NB4 (cell line): ENCODE data around the gene ASAP3.

Experiments
- POLR2A ChIP-seq: IDR thresholded peaks from 2 replicates; pipeline ENCODE4 v1.6.1; 2011; ENCODE audit warnings: mild to moderate bottlenecking; ENCODE audit not compliant: insufficient read length; ENCODE audit errors: extremely low read depth
- TF ChIP-seq, protein P1 (sequence below): IDR thresholded peaks from one replicate; pipeline ENCODE4 v1.5.1; 2012; ENCODE audit warnings: low read depth, low read length
- TF ChIP-seq, protein P2 (sequence below): IDR thresholded peaks from 2 replicates; pipeline ENCODE4 v1.6.1; 2011; ENCODE audit warnings: low read depth, low read length

DNA sequence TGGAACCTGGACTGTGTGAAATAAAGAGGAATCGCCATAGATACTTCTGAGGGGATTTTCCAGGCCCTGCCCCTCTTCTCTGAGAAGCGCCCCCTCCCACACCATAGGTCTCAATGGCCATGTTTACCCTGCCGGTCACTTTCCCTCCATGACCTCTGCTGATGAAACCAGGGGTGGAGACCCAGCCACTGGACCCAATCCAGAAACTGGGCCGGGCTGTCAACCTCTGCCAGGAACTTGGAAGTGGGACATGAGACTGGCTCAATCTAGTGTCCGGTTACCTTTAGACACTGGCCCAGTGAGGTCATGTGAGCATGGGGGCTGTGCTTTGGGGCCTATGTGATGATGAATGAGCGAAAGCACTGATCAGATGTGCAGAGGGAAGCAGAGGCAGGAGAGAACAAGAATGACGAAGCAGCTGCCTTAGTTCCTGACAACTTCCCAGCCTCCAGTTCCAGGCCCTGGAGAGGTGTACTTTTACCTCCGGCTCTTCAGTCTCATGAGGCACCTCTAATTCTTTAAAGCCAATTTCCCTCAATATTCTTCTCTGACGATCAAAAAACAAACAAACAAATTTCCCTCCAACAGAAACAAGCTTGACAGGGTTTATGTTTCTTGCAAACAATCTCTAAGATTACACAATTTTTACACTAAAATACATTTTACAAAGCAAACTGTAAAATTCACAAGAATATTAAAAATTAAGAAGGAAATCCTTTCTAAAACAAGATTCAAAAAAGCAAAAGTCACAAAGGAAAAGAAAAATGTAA is 4.9 kb downstream of the ASAP3 start:
- TF ChIP-seq, protein P1, sequence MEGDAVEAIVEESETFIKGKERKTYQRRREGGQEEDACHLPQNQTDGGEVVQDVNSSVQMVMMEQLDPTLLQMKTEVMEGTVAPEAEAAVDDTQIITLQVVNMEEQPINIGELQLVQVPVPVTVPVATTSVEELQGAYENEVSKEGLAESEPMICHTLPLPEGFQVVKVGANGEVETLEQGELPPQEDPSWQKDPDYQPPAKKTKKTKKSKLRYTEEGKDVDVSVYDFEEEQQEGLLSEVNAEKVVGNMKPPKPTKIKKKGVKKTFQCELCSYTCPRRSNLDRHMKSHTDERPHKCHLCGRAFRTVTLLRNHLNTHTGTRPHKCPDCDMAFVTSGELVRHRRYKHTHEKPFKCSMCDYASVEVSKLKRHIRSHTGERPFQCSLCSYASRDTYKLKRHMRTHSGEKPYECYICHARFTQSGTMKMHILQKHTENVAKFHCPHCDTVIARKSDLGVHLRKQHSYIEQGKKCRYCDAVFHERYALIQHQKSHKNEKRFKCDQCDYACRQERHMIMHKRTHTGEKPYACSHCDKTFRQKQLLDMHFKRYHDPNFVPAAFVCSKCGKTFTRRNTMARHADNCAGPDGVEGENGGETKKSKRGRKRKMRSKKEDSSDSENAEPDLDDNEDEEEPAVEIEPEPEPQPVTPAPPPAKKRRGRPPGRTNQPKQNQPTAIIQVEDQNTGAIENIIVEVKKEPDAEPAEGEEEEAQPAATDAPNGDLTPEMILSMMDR: no peak
- TF ChIP-seq POLR2A: no peak
- TF ChIP-seq, protein P2, sequence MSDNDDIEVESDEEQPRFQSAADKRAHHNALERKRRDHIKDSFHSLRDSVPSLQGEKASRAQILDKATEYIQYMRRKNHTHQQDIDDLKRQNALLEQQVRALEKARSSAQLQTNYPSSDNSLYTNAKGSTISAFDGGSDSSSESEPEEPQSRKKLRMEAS: no peak
